Type B pancreatic cell (in vitro differentiated cells): ENCODE measurements around the gene FAM171A1. TPM values are rescaled to one million over a fixed set of nuclear protein-coding genes. Genes with fewer than 3 reads are reported as not detected.

ENCODE experiments used
- DNase-seq: peaks from one replicate; pipeline ENCODE4 v3.0.0; 2021; ENCODE audit warnings: mixed read lengths; ENCODE audit not compliant: unreplicated experiment; ENCODE audit errors: extremely low spot score
- H3K27ac Mint-ChIP-seq: 2 replicates; pipeline ENCODE4 v1.8.0; 2021; ENCODE audit warnings: mild to moderate bottlenecking, mixed read lengths
- H3K27me3 Mint-ChIP-seq: 2 replicates; pipeline ENCODE4 v1.8.0; 2021; ENCODE audit warnings: mixed read lengths
- H3K36me3 Mint-ChIP-seq: 2 replicates; pipeline ENCODE4 v1.8.0; 2021; ENCODE audit warnings: mixed read lengths
- H3K4me1 Mint-ChIP-seq: one replicate; pipeline ENCODE4 v1.8.0; 2021; ENCODE audit warnings: mixed read lengths; ENCODE audit not compliant: unreplicated experiment
- H3K4me3 Mint-ChIP-seq: 2 replicates; pipeline ENCODE4 v1.8.0; 2021; ENCODE audit warnings: mild to moderate bottlenecking, mixed read lengths
- H3K9me3 Mint-ChIP-seq: 2 replicates; pipeline ENCODE4 v1.8.0; 2021; ENCODE audit warnings: mixed read lengths
- CTCF ChIP-seq: fragments of 200-600 bp; sonication (generic); conservative IDR thresholded peaks from 2 replicates; pipeline ENCODE4 v1.5.0; 2021; ENCODE audit warnings: antibody characterized with exemption, mild to moderate bottlenecking
- total RNA-seq: library from RNA; stranded (reverse); gene quantifications from 2 replicates; pipeline ENCODE4 v1.2.1, GENCODE V29; 2021; ENCODE audit warnings: low replicate concordance

The FAM171A1 gene
- total RNA-seq, 1 donor from 2014 or later, result 49.3 TPM

GRCh38 chr10:15176269-15176668 is 194.8 kb downstream of the FAM171A1 start:
- Mint-ChIP-seq H3K27me3 (no peaks in the 10 kb centered on the region), H3K36me3 (no peaks in the 10 kb centered on the region), H3K4me3 (no peak overlapping the region), H3K9me3 (no peaks in the 10 kb centered on the region), H3K4me1 (peaks cover 4% of the 10 kb centered on the region), H3K27ac (no peak overlapping the region)
- TF ChIP-seq CTCF, result no peak
- no peak for DNase-seq

- no peaks in the 10 kb centered on the region for H3K27me3 Mint-ChIP-seq
- no peak for DNase-seq
- no peaks in the 10 kb centered on the region for H3K9me3 Mint-ChIP-seq
- H3K4me3 Mint-ChIP-seq, result no peak overlapping the region
- no peak for TF ChIP-seq CTCF
- no peak overlapping the region for H3K27ac Mint-ChIP-seq
- H3K36me3 Mint-ChIP-seq, result no peaks in the 10 kb centered on the region
- peaks cover 9% of the 10 kb centered on the region for H3K4me1 Mint-ChIP-seq
Observed at GRCh38 chr10:15175587-15175986, 195.5 kb downstream of the FAM171A1 start.

- Mint-ChIP-seq H3K4me3 (no peak overlapping the region), H3K27me3 (no peaks in the 10 kb centered on the region), H3K9me3 (no peaks in the 10 kb centered on the region), H3K36me3 (no peaks in the 10 kb centered on the region), H3K27ac (no peak overlapping the region), H3K4me1 (peaks cover 25% of the 10 kb centered on the region)
- no peak for TF ChIP-seq CTCF
- DNase-seq, result no peak
Observed at GRCh38 chr10:15172306-15172840, 198.7 kb downstream of the FAM171A1 start.

- Mint-ChIP-seq H3K4me3 (peak overlapping the region; percentile 37), H3K9me3 (no peaks in the 10 kb centered on the region), H3K4me1 (peaks cover 38% of the 10 kb centered on the region), H3K27ac (no peak overlapping the region), H3K36me3 (no peaks in the 10 kb centered on the region), H3K27me3 (no peaks in the 10 kb centered on the region)
- DNase-seq, result no peak
- TF ChIP-seq CTCF, result no peak
Observed at GRCh38 chr10:15169555-15170401, 201.3 kb downstream of the FAM171A1 start.

- H3K4me1 Mint-ChIP-seq, result peaks cover 35% of the 10 kb centered on the region
Observed at GRCh38 chr10:15168786-15169554, 202.1 kb downstream of the FAM171A1 start.

More at GRCh38 chr10:15168786-15169554, 202.1 kb downstream of the FAM171A1 start:
- TF ChIP-seq CTCF, result no peak
- Mint-ChIP-seq H3K4me3 (peak overlapping the region; percentile 37), H3K27me3 (no peaks in the 10 kb centered on the region), H3K27ac (peak overlapping the region; percentile 87), H3K36me3 (no peaks in the 10 kb centered on the region), H3K9me3 (no peaks in the 10 kb centered on the region)
- peak; percentile 97 for DNase-seq
